WTC11 (cell line): ENCODE measurements around the gene STARD9. TPM values are rescaled to one million over a fixed set of nuclear protein-coding genes. Genes with fewer than 3 reads are reported as not detected.

Source experiments
- ATAC-seq: fragments of 200-7000 bp; cut with Tn5 transposase; 2 replicates; pipeline ENCODE4 v1.10.0; 2021; ENCODE audit warnings: mild to moderate bottlenecking, moderate library complexity
- CTCF ChIA-PET: fragments of 300-600 bp; sonication (Branson Sonifier 250); formaldehyde crosslinking; loops from one replicate; lab custom pipeline; 2021; ENCODE audit warnings: antibody characterized with exemption; lab: Charles Lee
- POLR2A ChIA-PET: fragments of 350-600 bp; sonication (Branson Sonifier 250); formaldehyde crosslinking; loops from one replicate; lab custom pipeline; 2021; ENCODE audit warnings: antibody characterized with exemption; lab: Charles Lee
- DNase-seq: peaks from one replicate; pipeline ENCODE4 v3.0.0; 2021; ENCODE audit warnings: low spot score
- H3K27ac Mint-ChIP-seq: 2 replicates; pipeline ENCODE4 v1.8.0; 2021; ENCODE audit warnings: mixed read lengths
- H3K27me3 Mint-ChIP-seq: 2 replicates; pipeline ENCODE4 v1.8.0; 2021; ENCODE audit warnings: low read depth, mild to moderate bottlenecking, moderate library complexity, mixed read lengths
- H3K36me3 Mint-ChIP-seq: 2 replicates; pipeline ENCODE4 v1.8.0; 2021; ENCODE audit warnings: mixed read lengths
- H3K4me1 Mint-ChIP-seq: 2 replicates; pipeline ENCODE4 v1.8.0; 2022; ENCODE audit warnings: mixed read lengths
- H3K4me3 Mint-ChIP-seq: 2 replicates; pipeline ENCODE4 v1.8.0; 2021; ENCODE audit warnings: mild to moderate bottlenecking, moderate library complexity, mixed read lengths
- H3K9me3 Mint-ChIP-seq: 2 replicates; pipeline ENCODE4 v1.8.0; 2021; ENCODE audit warnings: mixed read lengths
- CDX4 ChIP-seq: fragments of 250-450 bp; sonication (Bioruptor Pico); IDR thresholded peaks from 2 replicates; pipeline ENCODE4 v1.9.0; 2021; ENCODE audit warnings: moderate library complexity, mild to moderate bottlenecking, inconsistent platforms, borderline replicate concordance
- E2F4 ChIP-seq: sonication (generic); formaldehyde crosslinking; IDR thresholded peaks from 2 replicates; pipeline ENCODE4 v1.8.1; 2022; ENCODE audit warnings: low read depth, mild to moderate bottlenecking, moderate library complexity, missing genetic modification reagents, borderline replicate concordance
- ESRRA ChIP-seq: sonication (generic); formaldehyde crosslinking; IDR thresholded peaks from 2 replicates; pipeline ENCODE4 v1.8.1; 2022; ENCODE audit warnings: mild to moderate bottlenecking, missing genetic modification reagents, borderline replicate concordance
- FOXJ3 ChIP-seq: sonication (generic); formaldehyde crosslinking; IDR thresholded peaks from 2 replicates; pipeline ENCODE4 v1.9.0; 2021; ENCODE audit warnings: missing genetic modification reagents, mild to moderate bottlenecking, borderline replicate concordance
- GRHL2 ChIP-seq: fragments of 250-450 bp; sonication (Bioruptor Pico); IDR thresholded peaks from 2 replicates; pipeline ENCODE4 v1.8.0; 2022; ENCODE audit warnings: mild to moderate bottlenecking, moderate library complexity; ENCODE audit not compliant: insufficient replicate concordance, severe bottlenecking
- GTF2I ChIP-seq: fragments of 250-450 bp; sonication (Bioruptor Pico); conservative IDR thresholded peaks from 2 replicates; pipeline ENCODE4 v1.4.0; 2021; ENCODE audit warnings: mild to moderate bottlenecking
- HMGXB4 ChIP-seq: sonication (generic); formaldehyde crosslinking; IDR thresholded peaks from 2 replicates; pipeline ENCODE4 v1.8.1; 2023; ENCODE audit warnings: mild to moderate bottlenecking, moderate library complexity, missing genetic modification reagents
- MLX ChIP-seq: sonication (generic); formaldehyde crosslinking; IDR thresholded peaks from 2 replicates; pipeline ENCODE4 v1.8.1; 2023; ENCODE audit warnings: mild to moderate bottlenecking, missing genetic modification reagents, moderate library complexity
- NR1H2 ChIP-seq: sonication (generic); formaldehyde crosslinking; IDR thresholded peaks from 2 replicates; pipeline ENCODE4 v1.9.0; 2021; ENCODE audit warnings: mild to moderate bottlenecking, moderate library complexity, missing genetic modification reagents
- PRDM15 ChIP-seq: sonication (generic); formaldehyde crosslinking; IDR thresholded peaks from 2 replicates; pipeline ENCODE4 v1.8.0; 2022; ENCODE audit warnings: missing genetic modification reagents
- PREB ChIP-seq: sonication (generic); formaldehyde crosslinking; IDR thresholded peaks from 2 replicates; pipeline ENCODE4 v1.8.1; 2022; ENCODE audit warnings: mild to moderate bottlenecking, missing genetic modification reagents, moderate library complexity, borderline replicate concordance
- RORB ChIP-seq: fragments of 250-450 bp; sonication (Bioruptor Pico); IDR thresholded peaks from 2 replicates; pipeline ENCODE4 v1.9.0; 2021; ENCODE audit warnings: mild to moderate bottlenecking
- USF1 ChIP-seq: sonication (generic); formaldehyde crosslinking; IDR thresholded peaks from 2 replicates; pipeline ENCODE4 v1.8.0; 2022; ENCODE audit warnings: mild to moderate bottlenecking, missing genetic modification reagents
- ZNF121 ChIP-seq: sonication (generic); formaldehyde crosslinking; IDR thresholded peaks from 2 replicates; pipeline ENCODE4 v1.8.0; 2023; ENCODE audit warnings: missing genetic modification reagents
- ZNF219 ChIP-seq: sonication (generic); formaldehyde crosslinking; IDR thresholded peaks from 2 replicates; pipeline ENCODE4 v1.8.0; 2023; ENCODE audit warnings: missing genetic modification reagents, mild to moderate bottlenecking, borderline replicate concordance
- ZNF263 ChIP-seq: sonication (generic); formaldehyde crosslinking; IDR thresholded peaks from 2 replicates; pipeline ENCODE4 v1.8.1; 2022; ENCODE audit warnings: low read depth, mild to moderate bottlenecking, moderate library complexity, missing genetic modification reagents
- ZNF532 ChIP-seq: fragments of 250-450 bp; sonication (Bioruptor Pico); IDR thresholded peaks from 2 replicates; pipeline ENCODE4 v1.9.0; 2021; ENCODE audit warnings: mild to moderate bottlenecking, borderline replicate concordance
- total RNA-seq: library from RNA; stranded (reverse); gene quantifications from 3 replicates; pipeline ENCODE4 v1.2.3, GENCODE V29; 2021

Gene STARD9
- total RNA-seq, 1 experiment from 2014 or later: 5.7 TPM

- Mint-ChIP-seq H3K4me3 (no peak overlapping the region), H3K27me3 (no peaks in the 10 kb centered on the region), H3K27ac (no peak overlapping the region), H3K9me3 (no peaks in the 10 kb centered on the region), H3K36me3 (peaks cover 55% of the 10 kb centered on the region), H3K4me1 (peaks cover 17% of the 10 kb centered on the region)
- DNase-seq (no peak), ATAC-seq (peak; percentile 30)
- TF ChIP-seq CDX4 (CRISPR knock-in tag) (no peak), ZNF263 (CRISPR knock-in tag) (no peak), HMGXB4 (CRISPR knock-in tag) (no peak), ESRRA (no peak), GTF2I (CRISPR knock-in tag) (no peak), RORB (no peak), PREB (no peak), USF1 (CRISPR knock-in tag) (no peak), PRDM15 (CRISPR knock-in tag) (no peak), NR1H2 (CRISPR knock-in tag) (no peak), FOXJ3 (CRISPR knock-in tag) (no peak), MLX (no peak), ZNF219 (CRISPR knock-in tag) (no peak), ZNF121 (no peak), ZNF532 (no peak), E2F4 (CRISPR knock-in tag) (no peak), GRHL2 (CRISPR knock-in tag) (no peak)
- ChIA-PET POLR2A (no interaction called here), CTCF (interaction anchor here (1.6 kb wide), 1 partner anchor 197 kb away, joined by 4 read pairs; no protein-coding TSS in a partner anchor)
These were observed 153.6 kb downstream of the STARD9 start for GRCh38 chr15:42728972-42729371.
